Neural cell (in vitro differentiated cells): Measurements from ENCODE around the gene PRR18.

Experiments used
- CTCF ChIP-seq: fragments of 450-650 bp; IDR thresholded peaks from 2 replicates; pipeline ENCODE4 v1.5.1; 2014; ENCODE audit warnings: antibody characterized with exemption, mild to moderate bottlenecking, moderate library complexity; ENCODE audit not compliant: poor library complexity, severe bottlenecking
- EZH2 ChIP-seq: fragments of 200-600, 300-800 bp; shearing (Covaris generic), sonication (generic); IDR thresholded peaks from 2 replicates; pipeline ENCODE4 v1.6.1; 2014; ENCODE audit warnings: antibody characterized with exemption, low read length, borderline replicate concordance, mild to moderate bottlenecking; ENCODE audit not compliant: insufficient read depth, poor library complexity, severe bottlenecking
- POLR2AphosphoS5 ChIP-seq: IDR thresholded peaks from 2 replicates; pipeline ENCODE4 v1.6.1; 2012
- REST ChIP-seq: IDR thresholded peaks from 2 replicates; pipeline ENCODE4 v1.6.1; 2012; ENCODE audit warnings: borderline replicate concordance

- TF ChIP-seq CTCF (no peak), POLR2AphosphoS5 (no peak), EZH2 (no peak), REST (no peak)
Measured at GRCh38 chr6:166304106-166304505, 4.1 kb downstream of the PRR18 start.
